ENCODE measurements around the gene RAC3. TPM values are rescaled to one million over a fixed set of nuclear protein-coding genes. Genes with fewer than 3 reads are reported as not detected.
A peak's percentile ranks its signal among the peaks of the same experiment; 100 is the strongest.

RAC3 gene
- total and polyA plus RNA-seq, 2 of the 8 experiments (the other 6 are each of a cell fraction or from before 2014, with no cell fraction given) = 177 to 299 TPM

DNA sequence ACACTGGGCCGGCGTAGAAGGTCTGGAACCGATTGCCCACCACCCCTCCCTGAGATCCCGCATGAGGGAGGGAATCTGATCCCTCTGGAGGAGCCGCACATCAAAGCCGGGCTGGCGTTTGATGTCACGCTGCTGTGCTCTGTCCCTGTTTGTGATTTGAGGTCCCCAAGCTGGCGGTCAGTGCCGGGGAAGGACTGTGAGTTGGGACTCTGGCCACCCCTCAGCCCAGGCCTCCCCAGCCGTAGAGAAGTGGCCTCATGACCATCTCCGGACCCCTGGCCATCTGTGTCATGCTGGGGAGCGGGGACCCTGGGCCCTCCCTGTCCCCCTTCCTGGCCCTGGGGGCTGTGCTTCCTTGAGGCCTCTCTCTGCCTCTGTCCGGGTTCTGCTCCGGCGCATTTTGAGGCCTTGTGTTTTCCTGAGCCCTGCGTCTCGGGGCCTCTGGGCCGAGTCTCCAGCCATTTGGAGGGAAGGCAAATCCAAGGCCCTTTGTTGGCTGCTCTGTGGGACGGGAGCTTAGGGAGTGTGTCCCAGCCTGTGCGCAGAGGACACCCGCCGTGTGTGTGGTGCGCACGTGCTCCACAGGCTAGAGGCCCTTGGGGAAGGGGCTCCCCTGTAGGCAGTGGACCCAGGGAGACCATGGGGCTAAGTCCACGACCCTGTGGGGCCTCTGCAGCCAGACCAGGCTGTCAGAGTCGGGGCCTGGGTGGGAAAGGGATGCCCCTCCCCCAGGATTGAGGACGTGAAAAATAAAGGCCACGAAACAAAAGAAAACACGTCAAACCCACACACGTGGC lies 39.0 kb upstream of the RAC3 start:
- DNase-seq (ENCODE audit: low read depth in 1 of 2, low spot score in 2 of 2) (no peak), FAIRE-seq (no peak)
- Histone ChIP-seq H2AK5ac (ENCODE audit: low read depth, low read length) (peak overlapping the region; percentile 75; the same call in 1 of the 2 replicates), H3K27ac (ENCODE audit: low read depth, low read length) (peak overlapping the region; percentile 38; the same call in 1 of the 2 replicates), H2AFZ (ENCODE audit: low read length) (no peak overlapping the region), H3K4ac (replicated peaks; ENCODE audit: insufficient read length, low read depth, low read length) (no peak overlapping the region), H3K4me1 (replicated peaks in 1 of 4; ENCODE audit: control insufficient read depth in 3 of 4, insufficient read depth in 4 of 4, low read length in 3 of 4) (peaks cover 0 to 31% (median 27%) of the 10 kb centered on the region in 4 experiments; a peak in 6 of 7 replicates), H3K23ac (ENCODE audit: insufficient read length) (no peak overlapping the region), H4K20me1 (replicated peaks in 1 of 2; ENCODE audit: control insufficient read depth in 1 of 2, insufficient read depth in 2 of 2, low read length in 2 of 2) (peaks cover 3 to 14% of the 10 kb centered on the region in 2 experiments), H3K9ac (replicated peaks in 1 of 4; ENCODE audit: extremely low read depth in 1 of 4, low read depth in 3 of 4, low read length in 3 of 4) (no peak overlapping the region; a peak in 2 of 7 replicates), H4K5ac (ENCODE audit: insufficient read length, low read depth, low read length) (peak overlapping the region; percentile 25), H3K56ac (replicated peaks; ENCODE audit: insufficient read length, low read depth, low read length) (no peak overlapping the region), H2BK15ac (ENCODE audit: low read length) (no peak overlapping the region), H2BK120ac (replicated peaks; ENCODE audit: low read depth, low read length) (peak overlapping the region; percentile 34), H3K27me3 (replicated peaks in 1 of 4; ENCODE audit: control insufficient read depth in 3 of 4, extremely low read depth in 1 of 4, insufficient read depth in 3 of 4, low read length in 3 of 4) (no peaks in the 10 kb centered on the region), H2BK20ac (ENCODE audit: low read length) (no peak overlapping the region), H3K4me2 (ENCODE audit: insufficient read depth in 1 of 2, low read depth in 2 of 2, low read length in 2 of 2) (peak overlapping the region; percentile 12 to 14; a peak in 3 of 4 replicates), H2BK5ac (ENCODE audit: low read depth, low read length) (peak overlapping the region; percentile 52; the same call in 1 of the 2 replicates), H3K18ac (ENCODE audit: extremely low read depth, low read length) (peak overlapping the region; percentile 32), H3K4me3 (ENCODE audit: extremely low read depth in 1 of 4, insufficient read depth in 2 of 4, low read depth in 3 of 4, low read length in 4 of 4) (peak overlapping the region in 1 of 4 experiments; percentile 9; a peak in 2 of 8 replicates), H3K79me1 (ENCODE audit: low read depth, low read length) (peaks cover 9% of the 10 kb centered on the region), H3K9me3 (ENCODE audit: insufficient read depth in 2 of 2, low read depth in 1 of 2, low read length in 1 of 2) (no peaks in the 10 kb centered on the region), H3K36me3 (ENCODE audit: control insufficient read depth in 2 of 4, insufficient read depth in 4 of 4, low read length in 3 of 4) (no peaks in the 10 kb centered on the region), H3K23me2 (ENCODE audit: low read depth, low read length) (no peaks in the 10 kb centered on the region), H4K91ac (replicated peaks; ENCODE audit: insufficient read length, low read length) (peak overlapping the region; percentile 72), H3K79me2 (ENCODE audit: control insufficient read depth in 1 of 2, insufficient read depth in 2 of 2, low read length in 2 of 2) (peaks cover 0 to 3% of the 10 kb centered on the region in 2 experiments; a peak in 1 of 4 replicates), H4K8ac (ENCODE audit: extremely low read depth, insufficient read depth, low read length) (0 out of 2 replicates have a peak overlapping the region, but pooled peaks have one; percentile 23), H2BK12ac (ENCODE audit: low read depth, low read length) (0 out of 2 replicates have a peak overlapping the region, but pooled peaks have one; percentile 17), H3K14ac (ENCODE audit: insufficient read length) (no peak overlapping the region)
- 80% methylated on average over 26 of the region's 31 CpGs; no CpG with 5 or more reads in 1 of the 2 experiments for WGBS, 2 experiments (ENCODE audit: extremely low coverage in 1 of 2, insufficient coverage in 1 of 2, insufficient read length in 1 of 2, insufficient replicate concordance in 2 of 2, low coverage in 1 of 2, low lambda C conversion rate in 2 of 2, missing lambda C conversion rate in 1 of 2)
- ChIA-PET CTCF (ENCODE audit: partially characterized antibody) (interaction anchor here (1.0 to 2.3 kb wide), 4 partner anchors 9 to 309 kb away, joined by 3 to 6 read pairs (median 4); no protein-coding TSS in a partner anchor), POLR2A (ENCODE audit: partially characterized antibody) (interaction anchor here (0.6 to 5.1 kb wide), 9 partner anchors 10 to 67 kb away, joined by 3 to 40 read pairs (median 4); partner anchors contain the start of gene ASPSCR1)
- TF ChIP-seq RBBP5 (IDR thresholded peaks at IDR 0.05; ENCODE audit: borderline replicate concordance, low read depth, low read length) = peak; percentile 4; the same call in 1 of the 2 replicates
- no peak for TF ChIP-seq SAP30 (IDR thresholded peaks at IDR 0.05; ENCODE audit: insufficient read depth, insufficient replicate concordance, low read length)
- no peak for TF ChIP-seq SIN3A (conservative IDR thresholded peaks at IDR 0.05 in 1 of 2, IDR thresholded peaks at IDR 0.05 in 1 of 2; ENCODE audit: low read depth in 1 of 2, low read length in 2 of 2)
- no peak for TF ChIP-seq BRCA1 (IDR thresholded peaks at IDR 0.05; ENCODE audit: low read depth, low read length)
- no peak for TF ChIP-seq CTCF (IDR thresholded peaks at IDR 0.05; ENCODE audit: control extremely low read depth in 1 of 3, insufficient read depth in 1 of 3, low read depth in 1 of 3, low read length in 3 of 3)
- TF ChIP-seq, protein P1, sequence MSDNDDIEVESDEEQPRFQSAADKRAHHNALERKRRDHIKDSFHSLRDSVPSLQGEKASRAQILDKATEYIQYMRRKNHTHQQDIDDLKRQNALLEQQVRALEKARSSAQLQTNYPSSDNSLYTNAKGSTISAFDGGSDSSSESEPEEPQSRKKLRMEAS (IDR thresholded peaks at IDR 0.05) = peak; percentile 66; the same call in 1 of the 2 replicates
- no peak for TF ChIP-seq SIX5 (IDR thresholded peaks at IDR 0.05; ENCODE audit: low read depth, low read length)

Measured in H1 (cell line).